Skeletal muscle satellite cell (primary cell): ENCODE results near the gene KXD1.
"Not testable (repeated sequence)": the region's sequence is repeated elsewhere in the genome, so short reads cannot be mapped to it uniquely, and the experiment has no call there.

Experiments used
- H3K27me3 ChIP-seq: 2 replicates; pipeline ENCODE4 v1.7.0; 2013; ENCODE audit warnings: low read length; ENCODE audit not compliant: control insufficient read depth, insufficient read depth
- H3K36me3 ChIP-seq: 2 replicates; pipeline ENCODE4 v1.7.0; 2013; ENCODE audit warnings: mild to moderate bottlenecking, control low read depth, low read length; ENCODE audit not compliant: insufficient read depth
- H3K4me1 ChIP-seq: 2 replicates; pipeline ENCODE4 v1.7.0; 2013; ENCODE audit warnings: low read length; ENCODE audit not compliant: control insufficient read depth, insufficient read depth
- H3K4me2 ChIP-seq: 2 replicates; pipeline ENCODE4 v1.7.0; 2013; ENCODE audit warnings: mild to moderate bottlenecking, low read length
- H3K4me3 ChIP-seq: 2 replicates; pipeline ENCODE4 v1.7.0; 2013; ENCODE audit warnings: low read length
- H3K9ac ChIP-seq: 2 replicates; pipeline ENCODE4 v1.7.0; 2013; ENCODE audit warnings: mild to moderate bottlenecking, low read depth, low read length, moderate library complexity
- H3K9me3 ChIP-seq: replicated peaks from 2 replicates; pipeline ENCODE4 v1.7.0; 2013; ENCODE audit warnings: mild to moderate bottlenecking, control low read depth, low read length

Gene KXD1

DNA sequence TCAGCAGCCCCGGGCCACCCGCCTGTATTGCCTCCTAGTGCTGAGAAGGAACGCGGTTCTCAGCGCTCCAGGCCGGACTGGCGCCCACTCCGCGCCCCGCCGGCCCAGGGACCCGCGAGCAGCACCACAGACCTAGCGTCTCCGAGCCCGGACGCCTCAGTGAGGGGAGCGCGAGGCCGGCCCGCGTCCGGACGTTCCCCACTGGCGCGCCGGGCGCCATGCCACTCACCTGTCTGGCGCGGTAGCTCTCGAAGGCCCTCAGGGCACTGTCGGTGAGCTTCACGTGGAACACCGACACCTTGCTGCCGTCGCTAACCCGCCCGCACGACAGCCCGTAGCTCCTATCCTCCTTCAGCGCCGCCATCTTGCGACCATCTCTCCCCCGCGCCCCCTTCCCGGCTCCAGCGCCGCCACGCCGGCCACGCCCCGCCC, 36.0 kb upstream of the KXD1 start, which contains the start of gene ELL:
Gene ELL (minus strand): TSS at position 379 of the 432 bp plus-strand sequence. CDS start 15 bp downstream, at position 364.
- H3K36me3 ChIP-seq: no peaks in the 10 kb centered on the region
- H3K4me3 ChIP-seq: peak within 1 kb of the TSS; percentile 98
- H3K27me3 ChIP-seq: no peaks in the 10 kb centered on the region
- H3K4me2 ChIP-seq: peak within 1 kb of the TSS; percentile 86
- H3K9me3 ChIP-seq: no peaks in the 10 kb centered on the region
- peaks cover 17% of the 10 kb centered on the region for H3K4me1 ChIP-seq
- peak within 1 kb of the TSS; percentile 97 for H3K9ac ChIP-seq

- peak overlapping the region; percentile 97 for H3K9ac ChIP-seq
- H3K9me3 ChIP-seq: no peaks in the 10 kb centered on the region
- H3K4me1 ChIP-seq: peaks cover 17% of the 10 kb centered on the region
- peak overlapping the region; percentile 72 for H3K4me2 ChIP-seq
- peak overlapping the region; percentile 98 for H3K4me3 ChIP-seq
- no peaks in the 10 kb centered on the region for H3K36me3 ChIP-seq
- H3K27me3 ChIP-seq: no peaks in the 10 kb centered on the region
These were observed 35.4 kb upstream of the KXD1 start for GRCh38 chr19:18522124-18522861.

- not testable (repeated sequence) for H3K27me3 ChIP-seq, H3K9me3 ChIP-seq, H3K36me3 ChIP-seq
- H3K4me1 ChIP-seq: peaks cover 17% of the 10 kb centered on the region
- H3K9ac ChIP-seq: peak overlapping the region; percentile 49
- H3K4me3 ChIP-seq: peak overlapping the region; percentile 54
- peak overlapping the region; percentile 72 for H3K4me2 ChIP-seq
These were observed 34.7 kb upstream of the KXD1 start for GRCh38 chr19:18522862-18523440.

- no peak overlapping the region for H3K4me3 ChIP-seq
- peaks cover 16% of the 10 kb centered on the region for H3K4me1 ChIP-seq
- no peak overlapping the region for H3K4me2 ChIP-seq
- H3K9me3 ChIP-seq: no peaks in the 10 kb centered on the region
- H3K27me3 ChIP-seq: no peaks in the 10 kb centered on the region
- no peaks in the 10 kb centered on the region for H3K36me3 ChIP-seq
- no peak overlapping the region for H3K9ac ChIP-seq
These were observed 33.8 kb upstream of the KXD1 start for GRCh38 chr19:18523841-18524240.

GRCh38 chr19:18526316-18526715, 31.4 kb upstream of the KXD1 start:
- peaks cover 3% of the 10 kb centered on the region for H3K4me1 ChIP-seq
- no peak overlapping the region for H3K4me3 ChIP-seq
- H3K4me2 ChIP-seq: no peak overlapping the region
- peaks cover 2% of the 10 kb centered on the region for H3K36me3 ChIP-seq
- H3K27me3 ChIP-seq: no peaks in the 10 kb centered on the region
- H3K9me3 ChIP-seq: no peaks in the 10 kb centered on the region
- H3K9ac ChIP-seq: no peak overlapping the region

GRCh38 chr19:18529782-18530181, 27.9 kb upstream of the KXD1 start:
- Histone ChIP-seq H3K4me1 (no peaks in the 10 kb centered on the region), H3K4me2 (no peak overlapping the region), H3K9ac (no peak overlapping the region), H3K9me3 (no peaks in the 10 kb centered on the region), H3K36me3 (peaks cover 18% of the 10 kb centered on the region), H3K27me3 (no peaks in the 10 kb centered on the region), H3K4me3 (no peak overlapping the region)

- H3K36me3 ChIP-seq: peaks cover 31% of the 10 kb centered on the region
- H3K9me3 ChIP-seq: no peaks in the 10 kb centered on the region
- H3K4me3 ChIP-seq: no peak overlapping the region
- H3K9ac ChIP-seq: no peak overlapping the region
- no peaks in the 10 kb centered on the region for H3K4me1 ChIP-seq
- no peak overlapping the region for H3K4me2 ChIP-seq
- no peaks in the 10 kb centered on the region for H3K27me3 ChIP-seq
These were observed 26.2 kb upstream of the KXD1 start for GRCh38 chr19:18531485-18531884.

DNA sequence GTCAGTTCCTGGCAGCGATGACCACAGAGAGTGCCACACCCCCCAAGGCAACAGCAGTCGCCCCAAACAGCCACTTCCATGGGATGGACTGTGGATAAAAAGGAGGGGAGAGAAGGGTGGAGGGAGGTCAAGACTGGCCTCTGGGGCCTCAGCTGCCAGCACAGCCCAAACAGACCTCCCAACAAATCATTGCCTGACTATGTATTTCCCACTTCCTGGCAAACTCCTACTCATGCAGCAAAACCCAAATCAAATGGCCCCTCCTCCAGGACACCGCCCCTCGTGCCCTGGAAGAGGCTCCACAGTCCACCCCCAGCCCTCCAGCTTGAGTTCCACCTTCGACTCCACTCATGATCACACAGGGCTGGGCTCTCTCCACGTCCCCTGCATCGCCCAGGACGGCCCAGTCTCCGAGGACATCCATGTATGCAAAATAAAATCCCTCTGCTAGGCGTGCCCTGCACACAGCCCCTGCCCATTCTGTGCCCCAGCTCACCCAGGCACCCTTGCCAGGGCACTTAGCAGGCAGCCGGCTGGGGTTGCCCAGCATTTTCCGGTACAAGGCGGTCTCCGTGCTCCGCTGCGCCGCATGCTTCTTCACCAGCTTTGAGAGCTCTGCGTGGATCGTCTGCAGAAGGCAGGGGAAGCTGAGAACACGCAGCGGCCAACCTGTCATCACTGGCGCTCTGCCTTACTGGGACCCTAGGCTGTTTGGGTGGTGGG, 25.3 kb upstream of the KXD1 start:
- peaks cover 39% of the 10 kb centered on the region for H3K36me3 ChIP-seq
- H3K4me1 ChIP-seq: no peaks in the 10 kb centered on the region
- no peak overlapping the region for H3K4me2 ChIP-seq
- no peaks in the 10 kb centered on the region for H3K9me3 ChIP-seq
- H3K4me3 ChIP-seq: no peak overlapping the region
- no peak overlapping the region for H3K9ac ChIP-seq
- H3K27me3 ChIP-seq: no peaks in the 10 kb centered on the region

- Histone ChIP-seq H3K9ac (no peak overlapping the region), H3K4me3 (no peak overlapping the region)
These were observed 24.6 kb upstream of the KXD1 start for GRCh38 chr19:18533058-18533457.

GRCh38 chr19:18536475-18536874, 21.2 kb upstream of the KXD1 start:
- Histone ChIP-seq H3K36me3 (peaks cover 66% of the 10 kb centered on the region), H3K4me1 (peaks cover 2% of the 10 kb centered on the region), H3K4me3 (no peak overlapping the region)

More at GRCh38 chr19:18533058-18533457, 24.6 kb upstream of the KXD1 start:
- Histone ChIP-seq H3K4me2 (no peak overlapping the region), H3K36me3 (peaks cover 46% of the 10 kb centered on the region), H3K9me3 (no peaks in the 10 kb centered on the region), H3K4me1 (no peaks in the 10 kb centered on the region), H3K27me3 (no peaks in the 10 kb centered on the region)

DNA sequence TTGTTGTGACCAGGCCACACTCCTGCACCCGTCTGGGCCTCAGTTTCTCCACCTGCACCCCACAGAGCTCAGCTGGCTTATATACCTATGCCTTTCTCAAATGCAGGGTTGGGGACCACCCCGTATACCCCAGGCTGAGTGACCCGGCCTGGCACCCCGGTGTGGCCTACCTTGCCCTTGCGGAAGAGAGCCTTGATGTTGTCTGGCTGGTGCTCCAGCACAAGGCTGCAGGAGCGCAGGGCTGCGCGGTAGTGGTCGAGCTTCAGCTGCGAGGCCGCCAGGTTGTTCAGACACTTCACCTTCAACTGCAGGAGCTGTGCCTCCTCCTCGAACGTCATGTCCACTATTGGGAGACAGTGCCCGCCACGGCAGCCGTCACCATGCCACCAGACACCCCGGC, 20.2 kb upstream of the KXD1 start:
- no peaks in the 10 kb centered on the region for H3K9me3 ChIP-seq
- H3K9ac ChIP-seq: no peak overlapping the region
- peaks cover 59% of the 10 kb centered on the region for H3K36me3 ChIP-seq
- no peak overlapping the region for H3K4me2 ChIP-seq
- peaks cover 11% of the 10 kb centered on the region for H3K4me1 ChIP-seq
- H3K4me3 ChIP-seq: no peak overlapping the region
- no peaks in the 10 kb centered on the region for H3K27me3 ChIP-seq

More at GRCh38 chr19:18536475-18536874, 21.2 kb upstream of the KXD1 start:
- H3K9ac ChIP-seq: no peak overlapping the region
- no peak overlapping the region for H3K4me2 ChIP-seq
- no peaks in the 10 kb centered on the region for H3K9me3 ChIP-seq
- H3K27me3 ChIP-seq: no peaks in the 10 kb centered on the region
